Measurements from ENCODE around the gene SERPINB13. TPM values are rescaled to one million over a fixed set of nuclear protein-coding genes. Genes with fewer than 3 reads are reported as not detected.
"Not testable (repeated sequence)": the region's sequence is repeated elsewhere in the genome, so short reads cannot be mapped to it uniquely, and the experiment has no call there.

The SERPINB13 gene
- total RNA-seq, 1 donor from 2014 or later: not detected

DNA sequence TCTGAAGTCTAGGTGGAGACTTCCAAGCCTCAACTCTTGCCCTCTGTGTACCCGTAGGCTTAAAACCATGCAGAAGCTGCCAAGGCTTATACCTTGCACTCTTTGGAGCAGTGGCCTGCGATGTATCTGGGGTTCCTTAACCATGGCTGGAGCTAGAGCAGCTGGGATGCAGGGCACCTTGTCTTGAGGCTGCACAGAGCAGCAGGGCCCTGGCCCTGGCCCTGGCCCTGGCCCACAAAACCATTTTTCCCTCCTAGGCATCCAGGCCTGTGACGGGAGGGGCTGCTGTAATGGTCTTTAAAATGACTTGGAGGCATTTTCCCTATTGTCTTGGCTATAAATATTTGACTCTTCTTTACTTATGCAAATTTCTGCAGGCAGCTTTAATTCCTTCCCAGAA lies 37.7 kb downstream of the SERPINB13 start:
- Mint-ChIP-seq H3K4me1 (ENCODE audit: low read depth) (no peaks in the 10 kb centered on the region), H3K9me3 (ENCODE audit: low read depth) (peaks cover 39% of the 10 kb centered on the region), H3K36me3 (ENCODE audit: insufficient read depth) (peaks cover 1% of the 10 kb centered on the region), H3K4me3 (ENCODE audit: low read depth) (no peak overlapping the region), H3K27ac (no peak overlapping the region), H3K27me3 (no peaks in the 10 kb centered on the region)
- TF ChIP-seq, protein P1, sequence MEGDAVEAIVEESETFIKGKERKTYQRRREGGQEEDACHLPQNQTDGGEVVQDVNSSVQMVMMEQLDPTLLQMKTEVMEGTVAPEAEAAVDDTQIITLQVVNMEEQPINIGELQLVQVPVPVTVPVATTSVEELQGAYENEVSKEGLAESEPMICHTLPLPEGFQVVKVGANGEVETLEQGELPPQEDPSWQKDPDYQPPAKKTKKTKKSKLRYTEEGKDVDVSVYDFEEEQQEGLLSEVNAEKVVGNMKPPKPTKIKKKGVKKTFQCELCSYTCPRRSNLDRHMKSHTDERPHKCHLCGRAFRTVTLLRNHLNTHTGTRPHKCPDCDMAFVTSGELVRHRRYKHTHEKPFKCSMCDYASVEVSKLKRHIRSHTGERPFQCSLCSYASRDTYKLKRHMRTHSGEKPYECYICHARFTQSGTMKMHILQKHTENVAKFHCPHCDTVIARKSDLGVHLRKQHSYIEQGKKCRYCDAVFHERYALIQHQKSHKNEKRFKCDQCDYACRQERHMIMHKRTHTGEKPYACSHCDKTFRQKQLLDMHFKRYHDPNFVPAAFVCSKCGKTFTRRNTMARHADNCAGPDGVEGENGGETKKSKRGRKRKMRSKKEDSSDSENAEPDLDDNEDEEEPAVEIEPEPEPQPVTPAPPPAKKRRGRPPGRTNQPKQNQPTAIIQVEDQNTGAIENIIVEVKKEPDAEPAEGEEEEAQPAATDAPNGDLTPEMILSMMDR (IDR thresholded peaks at IDR 0.05; ENCODE audit: unreplicated experiment): no peak
- DNase-seq (ENCODE audit: low spot score, unreplicated experiment): no peak

DNA sequence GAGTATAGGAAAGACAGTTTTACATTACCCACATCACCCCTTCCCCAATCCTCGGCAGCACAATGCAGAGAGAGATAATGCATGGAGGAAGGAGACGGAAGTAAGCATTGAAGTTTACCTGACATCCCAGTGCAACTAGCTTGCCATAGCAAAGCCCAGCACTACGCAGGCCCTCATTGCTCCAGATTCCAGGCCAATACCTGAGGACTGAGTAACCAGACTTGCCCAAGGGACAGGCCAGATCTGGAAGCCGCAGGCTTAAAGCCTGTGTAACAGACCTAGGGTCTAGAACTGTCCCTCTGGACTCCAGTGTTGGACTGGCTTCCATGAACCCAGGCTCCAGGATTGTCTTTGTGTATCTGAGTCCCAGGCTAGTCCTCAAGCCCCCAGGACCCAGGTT lies 39.3 kb downstream of the SERPINB13 start:
- no peak overlapping the region for H3K27ac Mint-ChIP-seq
- peaks cover 1% of the 10 kb centered on the region for H3K36me3 Mint-ChIP-seq (ENCODE audit: insufficient read depth)

DNA sequence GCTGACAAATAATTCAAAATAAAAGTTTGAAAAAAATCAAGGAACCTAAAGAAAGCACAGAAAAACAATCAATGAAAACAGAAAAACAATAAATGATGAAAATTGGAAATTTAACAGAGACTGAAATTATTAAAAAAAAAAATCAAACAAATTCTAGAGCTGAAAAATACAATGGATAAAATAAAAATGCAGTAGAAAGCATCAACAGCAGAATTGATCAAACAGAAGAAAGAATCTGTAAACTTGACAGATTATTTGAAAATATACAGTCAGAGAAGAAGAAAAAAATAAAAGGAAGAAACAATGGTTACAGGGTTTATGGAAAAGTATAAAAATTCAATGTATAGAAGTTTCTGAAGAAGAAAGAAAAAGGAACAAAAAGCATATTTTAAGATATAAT lies 40.7 kb downstream of the SERPINB13 start:
- H3K36me3 Mint-ChIP-seq (ENCODE audit: insufficient read depth): peaks cover 1% of the 10 kb centered on the region
- peaks cover 34% of the 10 kb centered on the region for H3K9me3 Mint-ChIP-seq (ENCODE audit: low read depth)
- TF ChIP-seq, protein P1 (IDR thresholded peaks at IDR 0.05; ENCODE audit: unreplicated experiment): no peak
- no peaks in the 10 kb centered on the region for H3K4me1 Mint-ChIP-seq (ENCODE audit: low read depth)
- DNase-seq (ENCODE audit: low spot score, unreplicated experiment): no peak
- no peaks in the 10 kb centered on the region for H3K27me3 Mint-ChIP-seq
- no peak overlapping the region for H3K4me3 Mint-ChIP-seq (ENCODE audit: low read depth)
- H3K27ac Mint-ChIP-seq: no peak overlapping the region

More for the DNA sequence above, 39.3 kb downstream of the SERPINB13 start:
- no peaks in the 10 kb centered on the region for H3K4me1 Mint-ChIP-seq (ENCODE audit: low read depth)
- peaks cover 34% of the 10 kb centered on the region for H3K9me3 Mint-ChIP-seq (ENCODE audit: low read depth)
- no peak overlapping the region for H3K4me3 Mint-ChIP-seq (ENCODE audit: low read depth)
- TF ChIP-seq, protein P1 (IDR thresholded peaks at IDR 0.05; ENCODE audit: unreplicated experiment): no peak
- H3K27me3 Mint-ChIP-seq: no peaks in the 10 kb centered on the region
- no peak for DNase-seq (ENCODE audit: low spot score, unreplicated experiment)

DNA sequence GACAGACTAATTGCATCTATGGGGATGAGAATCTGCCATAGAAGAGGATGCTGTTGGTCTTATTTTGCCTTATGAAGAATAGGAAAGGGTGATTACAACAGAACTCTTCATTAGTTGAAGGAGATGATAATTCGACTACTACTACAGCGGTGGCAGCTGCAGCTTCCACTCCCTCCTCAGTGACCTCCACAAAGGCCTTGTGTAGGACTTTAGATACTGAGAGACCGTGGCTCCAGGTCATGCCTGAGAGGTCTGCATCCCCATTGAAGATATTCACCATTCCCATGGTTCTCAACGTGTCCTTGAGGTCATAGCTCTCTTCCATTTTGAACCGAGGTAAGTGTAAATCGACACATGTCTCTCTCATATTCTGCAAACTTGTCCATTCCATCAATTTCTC lies 50.6 kb downstream of the SERPINB13 start:
- Mint-ChIP-seq H3K4me1 (ENCODE audit: low read depth) (no peaks in the 10 kb centered on the region), H3K36me3 (ENCODE audit: insufficient read depth) (no peaks in the 10 kb centered on the region), H3K27ac (no peak overlapping the region), H3K27me3 (no peaks in the 10 kb centered on the region), H3K4me3 (ENCODE audit: low read depth) (no peak overlapping the region), H3K9me3 (ENCODE audit: low read depth) (no peaks in the 10 kb centered on the region)
- no peak for DNase-seq (ENCODE audit: low spot score, unreplicated experiment)
- TF ChIP-seq, protein P1 (IDR thresholded peaks at IDR 0.05; ENCODE audit: unreplicated experiment): no peak

DNA sequence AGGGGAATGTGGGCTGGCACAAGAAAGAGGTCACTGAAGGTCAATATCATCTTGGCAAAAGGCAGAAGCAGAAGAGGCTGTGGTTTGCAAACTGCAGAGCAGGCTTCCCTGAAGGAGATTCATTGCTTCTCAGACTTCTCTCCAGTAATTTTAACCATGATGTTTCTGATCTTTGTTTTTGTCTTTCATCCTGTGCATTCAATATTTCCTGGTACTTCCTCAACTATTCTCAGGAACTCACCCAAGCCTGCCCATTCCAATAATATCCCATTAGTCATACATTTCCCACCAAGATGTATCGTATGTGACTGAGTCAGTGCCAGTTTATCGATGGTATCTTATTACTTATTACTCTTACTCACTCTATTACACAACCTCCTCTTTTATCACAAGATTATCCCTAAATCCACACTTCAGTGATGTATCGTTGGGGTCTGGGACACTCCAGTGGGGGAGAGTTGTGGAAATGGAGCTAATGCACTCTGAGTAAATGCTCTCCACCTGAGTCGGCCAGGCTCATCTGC lies 54.1 kb downstream of the SERPINB13 start:
- not testable (repeated sequence) for DNase-seq (ENCODE audit: low spot score, unreplicated experiment); H3K36me3 Mint-ChIP-seq (ENCODE audit: insufficient read depth); H3K4me3 Mint-ChIP-seq (ENCODE audit: low read depth); H3K4me1 Mint-ChIP-seq (ENCODE audit: low read depth); H3K27me3 Mint-ChIP-seq; H3K9me3 Mint-ChIP-seq (ENCODE audit: low read depth); H3K27ac Mint-ChIP-seq

DNA sequence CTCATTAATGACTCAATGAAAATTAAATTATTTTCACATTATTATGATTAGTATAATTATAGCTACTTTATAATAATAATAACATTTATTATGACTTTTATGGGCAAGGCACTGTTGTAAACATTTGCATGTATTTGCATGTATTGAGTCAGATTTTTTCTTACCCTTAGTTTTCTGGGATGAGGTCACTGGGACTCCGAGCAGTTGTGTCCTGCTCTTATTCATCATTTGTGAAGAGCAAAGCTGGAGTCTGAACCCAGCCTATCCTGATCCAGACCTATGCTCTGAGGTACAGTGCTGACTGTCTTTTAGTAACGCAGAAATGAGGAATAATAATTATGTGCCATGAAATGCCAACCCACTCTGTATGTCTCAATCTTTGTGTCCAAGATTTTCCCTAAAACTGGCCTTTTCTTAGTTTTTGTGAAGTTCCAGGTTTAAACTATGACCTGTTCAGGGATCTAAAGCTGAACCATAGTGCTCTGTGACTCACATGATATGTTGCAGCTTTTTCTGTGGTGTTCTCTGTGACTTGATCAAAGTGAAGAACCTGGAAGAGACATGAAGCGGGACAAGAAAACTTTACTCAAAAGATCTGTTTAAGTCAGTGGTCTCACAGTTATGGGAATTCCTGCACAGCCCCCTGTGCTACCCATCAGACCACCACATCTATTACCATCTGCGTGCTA lies 55.7 kb downstream of the SERPINB13 start:
- not testable (repeated sequence) for H3K27ac Mint-ChIP-seq; DNase-seq (ENCODE audit: low spot score, unreplicated experiment); H3K4me3 Mint-ChIP-seq (ENCODE audit: low read depth); H3K27me3 Mint-ChIP-seq; H3K36me3 Mint-ChIP-seq (ENCODE audit: insufficient read depth); H3K9me3 Mint-ChIP-seq (ENCODE audit: low read depth); H3K4me1 Mint-ChIP-seq (ENCODE audit: low read depth)

DNA sequence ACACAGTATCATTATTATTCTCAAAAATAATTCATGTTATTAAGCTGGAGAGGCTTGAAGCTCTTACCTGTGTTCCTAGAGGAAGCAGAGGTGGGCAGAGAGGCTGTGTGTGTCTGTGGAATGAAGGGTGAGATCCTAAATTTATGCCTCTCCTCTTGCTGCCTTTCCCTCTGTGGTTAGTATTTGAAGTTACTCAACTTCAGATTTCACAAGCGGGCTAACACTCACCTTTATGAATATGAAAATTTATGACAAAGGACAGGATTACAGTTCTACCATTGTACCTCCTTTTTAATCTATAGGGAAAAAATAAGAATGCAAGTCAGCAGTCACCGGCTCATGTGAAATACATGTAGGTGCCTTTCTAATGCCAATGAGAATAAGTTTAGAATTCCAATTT lies 57.0 kb downstream of the SERPINB13 start, which contains the start of gene SERPINB4:
Gene SERPINB4 (minus strand): TSS at position 115 of the 400 bp plus-strand sequence. CDS start 679 bp downstream, outside the sequence.
- not testable (repeated sequence) for H3K27ac Mint-ChIP-seq; DNase-seq (ENCODE audit: low spot score, unreplicated experiment); H3K4me1 Mint-ChIP-seq (ENCODE audit: low read depth); H3K4me3 Mint-ChIP-seq (ENCODE audit: low read depth); H3K36me3 Mint-ChIP-seq (ENCODE audit: insufficient read depth); H3K9me3 Mint-ChIP-seq (ENCODE audit: low read depth); H3K27me3 Mint-ChIP-seq

DNA sequence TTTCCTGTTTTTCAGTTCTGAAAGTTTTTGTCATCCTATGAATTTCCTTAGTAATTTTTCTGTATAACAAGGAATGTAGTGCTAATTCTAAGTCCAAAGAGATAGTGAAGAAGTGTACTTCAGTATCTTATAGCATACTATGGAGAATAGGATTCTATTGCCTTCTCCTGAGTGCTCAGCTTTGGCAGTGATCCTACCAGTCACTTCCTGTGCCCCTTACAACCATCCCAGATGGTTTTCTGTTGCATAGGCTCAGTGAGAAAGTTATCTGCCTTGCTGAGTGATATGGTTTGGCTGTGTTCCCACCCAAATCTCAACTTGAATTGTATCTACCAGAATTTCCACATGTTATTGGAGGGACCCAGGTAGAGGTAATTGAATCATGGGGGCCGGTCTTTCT lies 57.6 kb downstream of the SERPINB13 start:
- not testable (repeated sequence) for H3K27me3 Mint-ChIP-seq; H3K36me3 Mint-ChIP-seq (ENCODE audit: insufficient read depth); H3K4me3 Mint-ChIP-seq (ENCODE audit: low read depth); H3K9me3 Mint-ChIP-seq (ENCODE audit: low read depth); DNase-seq (ENCODE audit: low spot score, unreplicated experiment); H3K4me1 Mint-ChIP-seq (ENCODE audit: low read depth); H3K27ac Mint-ChIP-seq

Data from progenitor cell of endocrine pancreas (in vitro differentiated cells).